ENCODE measurements around the gene NCOA3. TPM values are rescaled to one million over a fixed set of nuclear protein-coding genes. Genes with fewer than 3 reads are reported as not detected.
"Not testable (repeated sequence)": the region's sequence is repeated elsewhere in the genome, so short reads cannot be mapped to it uniquely, and the experiment has no call there.

Gene NCOA3
- 10 to 100 TPM; 12.9 to 18.9 (median 16.3) TPM for polyA plus RNA-seq (ENCODE audit: insufficient read length in 10 of 10)
- long read RNA-seq, donor 1, partial matches to known transcripts = 8 of 8 reads
- long read RNA-seq, donor 1, other reads (novel, unspliced or antisense) = 0 of 8 reads
- long read RNA-seq, donor 2 = 0 reads
- long read RNA-seq, donor 3 = 0 reads
- long read RNA-seq, donor 4 = 0 reads
- long read RNA-seq, donor 5 = 0 reads
- long read RNA-seq, donor 6 = 0 reads
- long read RNA-seq, donor 7 = 0 reads
- long read RNA-seq, donor 8, partial matches to known transcripts = 11 of 11 reads
- long read RNA-seq, donor 8, other reads (novel, unspliced or antisense) = 0 of 11 reads
- long read RNA-seq, donor 9 = 0 reads

DNA sequence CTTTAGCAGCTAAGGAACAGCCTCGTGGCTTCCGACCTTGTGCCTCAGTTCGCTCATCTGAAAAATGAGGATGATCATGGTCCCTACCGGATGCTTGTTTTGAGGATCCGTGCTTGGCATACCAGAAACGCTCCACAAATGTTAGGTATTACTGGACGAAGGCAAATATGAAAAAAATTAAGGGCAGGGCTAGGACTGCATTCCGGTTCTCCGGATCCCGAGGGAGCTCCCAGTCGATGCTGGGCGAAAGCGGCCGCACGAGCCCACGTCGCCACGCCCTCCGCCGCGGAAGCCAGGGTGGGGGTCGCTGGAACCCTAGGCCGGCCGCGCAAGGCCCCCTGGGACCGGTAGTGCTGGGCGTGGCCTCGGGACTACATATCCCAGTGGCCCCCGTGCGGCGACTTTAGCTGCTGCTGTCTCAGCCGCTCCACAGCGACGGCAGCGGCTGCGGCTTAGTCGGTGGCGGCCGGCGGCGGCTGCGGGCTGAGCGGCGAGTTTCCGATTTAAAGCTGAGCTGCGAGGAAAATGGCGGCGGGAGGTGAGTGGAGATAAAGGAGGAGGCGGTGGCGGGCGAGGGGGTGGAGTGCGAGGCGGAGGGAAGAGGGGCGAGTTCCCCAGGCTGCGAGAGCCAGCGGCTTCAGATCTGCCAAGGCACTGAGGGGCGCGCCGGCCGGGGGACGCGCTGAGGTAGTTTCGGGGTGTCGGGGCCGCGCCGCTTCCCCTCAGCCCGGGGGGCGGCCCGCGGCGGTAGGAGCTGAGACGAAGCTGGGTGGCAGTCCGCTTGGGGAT, at the start of gene NCOA3:
Gene NCOA3, plus strand, starts transcription at position 406 of the 789 bp plus-strand sequence. CDS start 120,361 bp downstream, outside the sequence.
- peak; percentile 88 to 96 (median 95) for DNase-seq

DNA sequence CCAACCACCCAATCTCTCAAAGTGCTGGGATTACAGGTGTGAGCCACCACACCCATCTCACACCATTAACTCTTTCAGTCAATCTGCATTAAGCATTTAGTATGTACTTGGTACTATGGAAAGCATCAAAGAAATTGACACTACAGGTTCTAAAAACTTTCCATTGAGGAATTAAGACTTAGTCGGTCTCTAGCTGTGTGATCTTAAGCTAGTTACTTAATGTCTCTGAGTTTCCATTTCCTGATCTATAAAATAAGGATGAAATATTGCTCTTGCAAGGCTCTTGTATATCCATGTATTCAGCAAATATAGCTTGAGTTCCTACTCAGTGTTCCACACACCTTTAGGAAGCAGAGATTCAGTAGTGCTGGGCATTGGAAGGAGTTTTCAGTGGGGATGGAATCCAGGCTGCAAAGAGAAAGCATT, 48.9 kb upstream of the NCOA3 start:
- no peak for DNase-seq

DNA sequence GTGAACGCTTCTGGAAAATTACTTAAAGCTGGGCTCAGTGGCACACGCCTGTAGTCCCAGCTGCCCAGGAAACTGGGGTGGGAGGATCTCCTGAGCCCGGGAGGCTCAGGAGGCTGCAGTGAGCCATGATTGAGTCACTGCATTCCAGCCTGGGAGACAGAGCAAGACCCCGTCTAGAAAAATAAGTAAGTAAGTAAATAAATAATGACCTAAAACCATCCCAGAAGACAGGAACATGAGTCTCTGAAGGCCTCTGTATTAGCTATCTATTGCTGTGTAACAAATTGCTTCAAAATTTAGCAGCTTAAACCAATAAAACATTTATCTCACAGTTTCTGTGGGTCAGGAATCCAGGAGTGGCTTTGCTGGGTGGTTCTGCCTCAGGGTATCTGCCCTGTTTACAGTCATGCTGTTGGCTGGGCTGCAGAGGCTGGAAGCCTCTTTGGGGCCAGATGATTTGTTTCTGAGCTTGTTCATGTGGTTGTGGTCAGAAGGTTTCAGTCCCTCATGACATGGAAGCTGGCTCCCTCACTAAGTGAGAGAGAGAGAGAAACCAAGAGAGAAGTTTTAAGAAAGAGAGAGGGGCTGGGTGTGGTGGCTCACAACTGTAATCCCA, 48.4 kb upstream of the NCOA3 start:
- DNase-seq = peak in 1 of 3 donors; percentile 75

DNA sequence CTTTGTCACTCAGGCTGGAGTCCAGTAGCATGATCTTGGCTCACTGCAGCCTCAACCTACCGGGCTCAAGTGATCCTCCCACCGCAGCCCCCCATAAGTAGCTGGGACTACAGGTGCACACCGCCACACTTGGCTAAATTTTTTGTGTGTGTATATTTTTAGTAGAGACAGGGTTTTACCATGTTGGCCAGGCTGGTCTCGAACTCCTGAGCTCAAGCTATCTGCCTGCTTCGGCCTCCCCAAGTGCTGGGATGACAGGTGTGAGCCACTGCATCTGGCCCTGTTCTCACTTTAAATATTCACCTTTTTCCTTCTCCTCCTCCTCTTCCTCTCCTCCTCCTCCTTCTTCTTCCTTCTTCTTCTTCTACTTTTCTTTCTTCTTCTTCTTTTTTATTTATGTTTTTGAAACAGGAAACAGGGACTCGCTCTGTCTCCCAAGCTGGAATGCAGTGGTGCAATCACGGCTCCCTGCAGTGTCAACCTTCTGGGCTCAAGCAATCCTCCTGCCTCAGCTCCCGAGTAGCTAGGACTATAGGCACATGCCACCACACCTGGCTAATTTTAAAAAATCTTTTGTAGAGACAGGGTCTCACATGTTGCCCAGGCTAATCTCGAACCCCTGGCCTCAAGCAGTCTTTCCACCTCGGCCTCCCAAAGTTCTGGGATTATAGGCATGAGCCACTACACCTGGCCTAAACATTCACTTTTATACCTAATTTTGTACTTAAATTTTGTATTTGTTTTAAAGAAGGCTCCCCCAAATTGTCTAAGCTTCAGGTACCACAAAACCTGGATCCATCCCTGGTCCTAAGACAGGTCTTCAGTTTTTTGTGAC, 47.2 kb upstream of the NCOA3 start:
- DNase-seq = no peak

DNA sequence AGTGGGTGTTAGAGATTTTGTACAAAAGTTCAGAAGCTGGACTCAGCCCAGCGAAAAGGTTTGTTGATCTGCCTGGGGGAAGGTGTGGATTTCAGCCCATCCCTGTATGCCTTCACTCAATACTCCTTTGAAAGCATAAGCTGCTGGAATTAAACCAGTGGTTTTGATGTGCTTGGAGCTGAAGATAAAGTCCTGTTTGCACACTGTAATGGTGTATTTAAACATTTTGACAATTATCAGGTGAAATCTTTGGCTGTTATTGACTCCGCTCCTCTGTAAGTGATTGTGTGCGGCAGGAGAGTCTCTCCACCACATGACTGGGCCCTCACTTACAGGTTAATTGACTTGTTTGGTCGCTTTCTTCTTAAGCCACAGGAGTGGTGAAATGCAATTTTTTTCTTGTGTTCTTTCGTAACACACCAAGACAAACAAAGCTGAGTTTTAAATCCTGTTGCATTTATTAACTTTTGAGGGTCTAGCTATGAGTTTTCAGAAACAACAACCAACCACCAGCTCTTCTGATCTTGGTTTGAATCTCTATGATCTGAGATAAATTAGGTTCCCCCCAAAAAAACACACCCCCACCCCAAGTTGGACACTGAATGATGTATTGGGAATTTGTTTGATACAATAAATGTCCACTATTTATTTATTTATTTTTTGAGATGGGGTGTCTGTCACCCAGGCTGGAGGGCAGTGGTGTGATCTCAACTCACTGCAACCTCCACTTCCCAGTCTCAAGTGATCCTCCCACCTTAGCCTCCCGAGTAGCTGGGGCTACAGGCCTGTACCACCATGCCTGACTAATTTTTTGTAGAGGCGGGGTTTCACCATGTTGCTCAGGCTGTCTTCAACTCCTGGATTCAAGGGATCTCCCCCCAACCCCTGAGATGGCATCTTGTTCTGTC, 46.3 kb upstream of the NCOA3 start:
- DNase-seq = no peak

DNA sequence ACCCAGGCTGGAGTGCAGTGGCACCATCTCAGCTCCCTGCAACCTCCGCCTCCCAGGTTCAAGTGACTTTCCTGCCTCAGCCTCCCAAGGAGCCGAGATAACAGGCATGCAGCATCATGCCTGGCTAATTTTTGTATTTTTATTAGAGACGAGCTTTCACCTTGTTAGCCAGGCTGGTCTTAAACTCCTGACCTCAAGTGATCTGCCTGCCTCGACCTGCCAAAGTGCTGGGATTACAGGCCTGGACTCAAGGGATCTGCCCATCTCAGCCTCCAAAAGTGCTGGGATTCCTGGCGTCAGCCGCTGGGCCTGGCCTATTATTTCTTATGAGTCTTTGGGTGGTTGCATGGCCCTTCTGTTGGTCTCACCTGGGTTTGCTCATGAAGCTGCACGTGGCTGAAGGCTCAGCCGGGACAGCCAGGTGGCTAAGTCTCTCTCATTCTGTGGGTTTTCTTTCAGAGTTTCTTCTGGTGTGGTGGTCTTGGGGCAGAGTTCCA, 45.6 kb upstream of the NCOA3 start:
- DNase-seq = no peak

DNA sequence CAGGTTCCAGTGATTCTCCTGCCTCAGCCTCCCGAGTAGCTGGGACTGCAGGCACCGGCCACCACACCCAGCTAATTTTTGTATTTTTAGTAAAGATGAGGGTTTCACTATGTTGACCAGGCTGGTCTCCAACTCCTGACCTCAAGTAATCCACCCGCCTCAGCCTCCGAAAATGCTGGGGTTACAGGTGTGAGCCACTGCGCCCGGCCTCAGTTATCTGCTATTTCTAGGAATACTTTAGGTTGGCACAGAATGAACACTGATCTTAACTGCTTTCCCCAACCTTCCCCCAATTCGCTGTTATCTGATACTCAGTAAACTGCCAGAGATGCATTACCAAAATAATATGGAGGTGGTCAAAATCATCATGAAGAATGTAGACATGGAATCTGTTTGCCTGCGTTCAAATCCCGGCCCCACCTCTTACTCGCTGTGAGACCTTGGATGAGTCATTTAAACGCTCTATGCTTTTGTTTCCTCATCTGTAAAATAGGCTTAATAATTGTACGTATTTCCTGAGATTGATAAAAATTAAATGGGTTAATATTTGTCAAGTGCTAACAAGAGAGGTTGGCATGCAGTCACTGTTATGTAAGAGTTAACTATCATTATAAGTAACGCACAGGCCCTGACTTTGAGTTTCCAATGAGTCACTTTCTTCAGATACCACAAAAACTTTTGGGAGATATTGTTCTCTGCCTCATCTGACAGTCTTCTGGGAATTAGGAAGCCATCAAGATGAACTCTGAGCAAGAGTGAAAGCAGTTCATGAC, 44.5 kb upstream of the NCOA3 start:
- peak in 1 of 3 donors; percentile 80 for DNase-seq

DNA sequence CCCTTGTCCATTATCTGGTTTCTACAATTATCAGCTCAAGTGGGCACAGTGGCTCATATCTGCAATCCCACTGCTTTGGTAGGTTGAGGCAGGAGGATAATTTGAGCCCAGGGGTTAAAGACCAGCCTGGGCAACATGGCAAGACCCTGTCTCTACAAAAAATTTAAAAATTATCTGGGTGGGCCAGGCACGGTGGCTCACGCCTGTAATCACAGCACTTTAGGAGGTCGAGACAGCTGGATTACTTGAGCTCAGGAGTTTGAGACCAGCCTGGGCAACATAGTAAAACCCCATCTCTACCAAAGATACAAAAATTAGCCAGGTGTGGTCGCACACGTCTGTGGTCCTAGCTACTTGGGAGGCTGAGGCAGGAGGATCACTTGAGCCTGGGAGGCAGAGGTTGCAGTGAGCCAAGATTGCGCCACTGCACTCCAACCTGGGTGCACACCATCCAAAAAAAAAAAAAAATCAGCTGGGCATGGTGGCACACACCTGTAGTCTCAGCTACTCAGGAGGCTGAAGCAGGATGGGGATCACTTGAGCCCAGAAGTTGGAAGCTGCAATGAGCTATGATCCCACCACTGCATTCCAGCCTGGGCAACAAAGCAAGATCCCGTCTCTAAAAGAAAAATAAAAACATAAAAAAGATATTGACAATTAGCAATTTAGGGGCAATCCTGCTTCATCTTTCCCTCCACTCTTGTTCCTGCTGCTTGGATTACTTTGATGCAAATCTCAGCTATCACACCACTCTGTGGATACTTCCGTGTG, 43.2 kb upstream of the NCOA3 start:
- not testable (repeated sequence) for DNase-seq

DNA sequence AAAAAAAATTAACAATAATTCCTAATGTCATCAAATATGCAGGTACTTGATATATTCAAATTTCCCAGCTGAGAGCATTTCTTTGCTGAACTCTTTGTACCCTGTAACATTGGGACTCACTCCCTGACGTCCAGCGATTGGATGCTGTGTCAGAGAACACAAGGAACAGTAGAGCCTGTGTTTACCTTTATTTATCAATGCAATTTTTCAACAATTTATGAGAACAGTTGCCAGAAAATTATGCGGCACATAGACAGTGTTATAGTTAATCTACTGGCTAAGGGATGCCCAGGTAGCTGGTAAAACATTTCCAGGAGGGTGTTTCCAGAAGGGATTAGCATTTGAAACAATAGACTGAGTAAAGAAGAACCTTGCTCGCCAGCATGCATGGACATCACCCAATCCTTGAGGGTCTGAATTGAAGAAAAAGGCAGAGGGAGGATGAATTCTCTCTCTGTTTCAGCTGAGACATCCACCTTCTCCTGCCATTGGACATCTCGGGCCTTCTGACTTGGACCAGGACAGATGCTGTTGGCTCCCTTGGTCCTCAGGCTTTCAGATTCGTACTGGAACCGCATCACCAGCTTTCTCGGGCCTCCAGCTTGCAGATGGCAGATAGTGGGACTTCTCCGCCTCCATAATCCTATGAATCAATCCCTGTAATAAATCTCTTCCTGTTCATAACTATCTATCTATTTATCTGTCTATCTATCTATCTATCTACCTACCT, 42.2 kb upstream of the NCOA3 start:
- DNase-seq = no peak

DNA sequence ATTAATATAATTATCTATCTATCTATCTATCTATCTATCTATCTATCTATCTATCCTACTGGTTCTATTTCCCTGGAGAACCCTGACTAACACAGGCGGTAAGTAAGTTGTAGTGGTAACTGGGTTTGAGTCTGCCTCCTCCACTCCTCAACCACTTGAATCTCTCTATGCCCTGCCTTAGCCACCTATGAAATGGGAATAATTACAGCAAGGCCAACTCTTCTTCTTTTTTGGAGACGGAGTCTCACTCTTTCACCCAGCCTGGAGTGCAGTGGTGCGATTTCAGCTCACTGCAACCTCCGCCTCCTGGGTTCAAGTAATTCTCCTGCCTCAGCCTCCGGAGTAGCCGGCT, 41.0 kb upstream of the NCOA3 start:
- DNase-seq = not testable (repeated sequence)

DNA sequence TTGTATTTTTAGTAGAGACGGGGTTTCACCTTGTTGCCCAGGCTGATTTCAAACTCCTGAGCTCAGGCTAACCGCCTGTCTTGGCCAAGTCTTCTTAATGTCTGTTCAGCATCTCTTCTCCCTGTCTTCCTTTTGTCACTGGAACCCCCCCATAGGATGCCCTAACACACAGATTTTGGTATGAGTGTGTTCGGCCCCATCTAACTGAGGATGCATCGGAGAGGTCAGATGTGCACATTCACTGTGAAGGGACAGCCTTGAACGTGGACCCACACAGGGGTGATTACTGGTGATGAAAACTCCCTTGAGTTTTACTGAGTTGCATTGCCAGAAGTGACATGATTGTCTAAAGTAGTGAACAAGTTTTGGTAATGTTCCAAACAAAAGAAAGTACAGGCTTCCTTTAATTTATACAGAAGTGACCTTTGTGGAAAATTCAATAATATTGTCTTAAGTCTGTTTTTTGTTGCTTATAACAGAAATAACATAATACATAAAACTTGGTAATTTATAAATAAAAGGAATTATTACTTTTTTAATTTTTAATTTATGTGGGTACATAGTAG, 40.5 kb upstream of the NCOA3 start:
- no peak for DNase-seq

DNA sequence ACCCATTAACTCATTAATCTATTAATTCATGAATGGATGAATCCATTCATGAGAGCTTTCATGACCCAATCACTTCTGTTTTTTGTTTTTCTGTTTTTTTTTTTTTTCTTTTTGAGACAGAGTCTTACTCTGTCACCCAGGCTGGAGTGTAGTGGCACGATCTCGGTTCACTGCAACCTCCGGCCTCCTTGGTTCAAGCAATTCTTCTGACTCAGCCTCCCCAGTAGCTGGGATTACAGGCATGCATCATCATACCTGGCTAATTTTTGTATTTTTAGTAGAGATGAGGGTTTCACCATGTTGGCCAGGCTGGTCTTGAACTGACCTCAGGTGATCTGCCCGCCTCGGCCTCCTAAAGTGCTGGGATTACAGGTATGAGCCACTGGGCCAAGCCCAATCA, 39.8 kb upstream of the NCOA3 start:
- not testable (repeated sequence) for DNase-seq

DNA sequence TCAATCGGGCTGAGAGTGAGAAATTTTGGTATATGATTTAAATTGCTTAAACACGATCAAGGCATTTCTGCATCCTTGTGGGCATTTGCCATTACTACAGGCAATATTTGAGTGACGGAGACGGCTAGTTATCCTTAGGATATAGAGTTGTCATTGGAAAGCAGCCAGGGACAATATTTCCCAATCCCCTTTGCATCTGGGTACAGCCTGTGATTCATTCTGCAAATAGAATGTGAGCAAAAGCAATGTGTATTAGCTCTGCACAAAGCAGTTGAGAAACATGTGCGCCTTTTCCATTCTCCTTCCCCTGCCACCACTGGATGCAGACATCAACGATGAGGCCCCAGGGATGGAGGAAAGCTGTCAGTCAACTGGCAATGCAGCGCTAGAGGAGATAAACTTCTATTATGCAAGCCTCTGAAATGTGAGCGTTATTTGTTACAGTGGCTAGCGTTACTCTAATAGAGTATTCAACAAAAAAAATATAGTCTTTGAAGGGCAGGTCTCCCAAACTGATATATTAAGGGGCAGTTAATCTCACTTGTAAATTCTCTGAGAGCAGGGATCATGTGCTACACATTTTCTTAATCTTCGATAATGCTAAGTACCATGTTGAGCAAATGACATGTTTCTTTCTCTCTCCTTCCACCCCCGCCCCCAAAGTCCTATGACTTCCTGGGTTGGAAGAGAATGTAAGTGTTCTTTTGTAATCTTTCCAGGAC, 37.1 kb upstream of the NCOA3 start:
- peak; percentile 63 to 95 (median 84) for DNase-seq

DNA sequence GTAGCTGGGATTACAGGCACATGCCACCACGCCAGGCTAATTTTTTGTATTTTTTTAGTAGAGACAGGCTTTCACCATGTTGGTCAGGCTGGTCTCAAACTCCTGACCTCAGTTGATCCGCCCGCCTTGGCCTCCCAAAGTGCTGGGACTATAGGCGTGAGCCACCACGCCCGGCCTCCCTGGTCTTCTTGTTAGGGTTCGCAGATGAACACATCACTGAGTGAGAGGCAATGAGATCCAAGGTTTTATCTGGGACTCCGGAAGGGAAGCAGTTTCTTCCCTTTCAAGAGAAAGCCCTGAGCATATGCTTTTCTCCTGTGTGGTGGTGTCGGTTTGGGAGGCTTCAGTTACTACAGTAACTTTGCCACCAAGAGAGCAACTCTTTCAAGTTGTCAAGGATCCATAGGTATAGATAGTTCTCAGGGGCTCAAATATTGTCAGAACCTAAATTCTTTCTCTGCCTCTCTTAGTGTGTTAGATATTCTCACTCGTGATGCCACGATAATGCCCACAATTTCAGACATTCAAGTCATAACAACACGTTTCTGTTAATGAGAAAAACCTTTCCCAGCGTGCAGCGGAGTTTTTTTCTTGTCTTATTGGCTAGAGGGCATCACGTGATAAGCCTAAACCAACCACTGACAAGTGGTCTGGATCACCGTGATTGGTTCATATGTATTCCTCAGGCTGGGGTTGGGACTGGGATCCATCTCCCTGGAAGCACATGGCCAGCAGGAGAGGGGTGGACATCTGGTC, 36.2 kb upstream of the NCOA3 start:
- DNase-seq = no peak

DNA sequence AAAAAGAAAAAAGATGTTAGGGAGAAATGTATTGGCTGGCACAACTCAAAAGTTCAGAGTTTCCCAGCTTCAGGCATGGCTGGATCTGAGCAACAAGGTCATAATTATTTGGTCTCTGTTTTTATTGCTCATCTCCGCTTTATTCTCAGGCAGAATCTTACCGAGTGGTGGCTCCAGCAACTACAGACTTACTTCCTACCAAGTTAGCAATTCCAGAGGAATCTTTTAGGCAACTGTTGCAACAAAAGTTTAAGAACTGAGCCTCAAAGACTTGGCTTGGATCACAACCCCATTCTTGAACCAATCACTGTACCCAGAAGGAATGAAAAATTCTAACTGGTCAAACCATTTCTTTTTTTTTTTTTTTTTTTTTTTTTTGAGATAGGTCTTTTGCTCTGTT, 35.5 kb upstream of the NCOA3 start:
- no peak for DNase-seq
